Measurements from ENCODE around the gene DLGAP1. TPM values are rescaled to one million over a fixed set of nuclear protein-coding genes. Genes with fewer than 3 reads are reported as not detected.

The DLGAP1 gene
- total RNA-seq, 1 experiment from 2014 or later = 23.2 TPM

GRCh38 chr18:3911413-3911812 is 543.7 kb downstream of the DLGAP1 start:
- Histone ChIP-seq H2BK15ac (ENCODE audit: low read depth, low read length) (no peak overlapping the region), H2BK20ac (ENCODE audit: low read depth, low read length, poor library complexity, severe bottlenecking) (no peak overlapping the region), H2AK5ac (ENCODE audit: insufficient read length, low read length) (no peak overlapping the region), H3K4ac (ENCODE audit: low read depth, low read length) (no peak overlapping the region), H4K91ac (ENCODE audit: insufficient read length, low read depth, low read length) (no peak overlapping the region), H3K79me2 (ENCODE audit: insufficient read depth, low read length) (no peaks in the 10 kb centered on the region), H2BK120ac (ENCODE audit: low read depth, low read length, poor library complexity, severe bottlenecking) (no peak overlapping the region), H3T11ph (ENCODE audit: low read length) (no peak overlapping the region), H3K14ac (ENCODE audit: insufficient read depth, low read length) (no peak overlapping the region), H3K18ac (ENCODE audit: insufficient read length, low read depth, low read length) (no peak overlapping the region), H2BK5ac (ENCODE audit: insufficient read length, low read length) (no peak overlapping the region), H4K8ac (replicated peaks; ENCODE audit: insufficient read length, low read depth, low read length) (no peak overlapping the region), H3K4me2 (ENCODE audit: insufficient read depth, insufficient read length, low read length) (no peak overlapping the region), H3K79me1 (ENCODE audit: insufficient read depth, low read depth, low read length, poor library complexity, severe bottlenecking) (no peaks in the 10 kb centered on the region), H3K23me2 (ENCODE audit: insufficient read length, low read depth, low read length, poor library complexity, severe bottlenecking) (no peaks in the 10 kb centered on the region), H3K27me3 (ENCODE audit: insufficient read depth, low read length) (no peaks in the 10 kb centered on the region), H3K9ac (ENCODE audit: extremely low read depth, insufficient read length, low read length) (no peak overlapping the region), H4K20me1 (ENCODE audit: control insufficient read depth, insufficient read depth, insufficient read length) (no peaks in the 10 kb centered on the region), H2BK12ac (ENCODE audit: insufficient read length, low read depth, low read length) (no peak overlapping the region), H3K27ac (ENCODE audit: insufficient read length, low read depth, low read length) (no peak overlapping the region), H3K23ac (ENCODE audit: insufficient read length, low read depth, low read length) (no peak overlapping the region), H2AFZ (ENCODE audit: low read length) (no peak overlapping the region), H3K4me1 (ENCODE audit: insufficient read depth, low read length) (no peaks in the 10 kb centered on the region), H4K5ac (ENCODE audit: insufficient read length, low read depth, low read length) (no peak overlapping the region), H3K9me3 (ENCODE audit: control insufficient read depth, low read depth, low read length) (no peaks in the 10 kb centered on the region), H3K56ac (ENCODE audit: insufficient read length, low read depth, low read length) (no peak overlapping the region)
- no peaks in the 10 kb centered on the region; a peak in 2 of 7 replicates for H3K36me3 Mint-ChIP-seq (ENCODE audit: insufficient read depth in 1 of 3, low read depth in 3 of 3)
- no peak overlapping the region for H3K4me3 Mint-ChIP-seq
- H3K27me3 Mint-ChIP-seq (ENCODE audit: low read depth) = no peaks in the 10 kb centered on the region
- no peaks in the 10 kb centered on the region for H3K9me3 Mint-ChIP-seq
- H3K4me1 Mint-ChIP-seq = peaks cover 7 to 9% of the 10 kb centered on the region in 2 experiments; a peak in 3 of 4 replicates
- no peak for TF ChIP-seq CTCF (conservative IDR thresholded peaks at IDR 0.05)
- DNase-seq = no peak
- H3K27ac Mint-ChIP-seq = no peak overlapping the region
